HG03139 (cell line): ENCODE measurements around the gene NANS.
"Not testable (repeated sequence)": the region's sequence is repeated elsewhere in the genome, so short reads cannot be mapped to it uniquely, and the experiment has no call there.

ENCODE experiments used
- ATAC-seq: cut with Tn5 transposase; IDR thresholded peaks from one replicate; pipeline ENCODE4 v1.9.1; 2021; ENCODE audit not compliant: unreplicated experiment

The NANS gene

GRCh38 chr9:98075332-98075805, 18.8 kb downstream of the NANS start:
- no peak for ATAC-seq

DNA sequence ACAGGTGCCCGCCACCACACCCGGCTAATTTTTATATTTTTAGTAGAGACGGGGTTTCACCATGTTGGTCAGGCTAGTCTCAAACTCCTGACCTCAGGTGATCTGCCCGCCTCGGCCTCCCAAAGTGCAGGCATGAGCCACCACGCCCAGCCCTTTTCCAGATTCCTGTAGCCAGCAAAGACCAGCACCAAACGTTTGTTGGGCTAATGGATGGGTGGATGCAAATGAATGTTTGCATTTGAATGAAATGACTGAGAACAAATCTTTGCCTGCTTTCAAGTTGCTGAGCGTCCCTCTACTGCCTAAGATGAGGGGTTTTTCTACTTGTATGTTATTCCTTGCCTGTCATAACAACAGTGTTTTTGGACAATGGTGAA, 20.0 kb downstream of the NANS start:
- not testable (repeated sequence) for ATAC-seq

GRCh38 chr9:98078895-98079294, 22.4 kb downstream of the NANS start:
- ATAC-seq = no peak

DNA sequence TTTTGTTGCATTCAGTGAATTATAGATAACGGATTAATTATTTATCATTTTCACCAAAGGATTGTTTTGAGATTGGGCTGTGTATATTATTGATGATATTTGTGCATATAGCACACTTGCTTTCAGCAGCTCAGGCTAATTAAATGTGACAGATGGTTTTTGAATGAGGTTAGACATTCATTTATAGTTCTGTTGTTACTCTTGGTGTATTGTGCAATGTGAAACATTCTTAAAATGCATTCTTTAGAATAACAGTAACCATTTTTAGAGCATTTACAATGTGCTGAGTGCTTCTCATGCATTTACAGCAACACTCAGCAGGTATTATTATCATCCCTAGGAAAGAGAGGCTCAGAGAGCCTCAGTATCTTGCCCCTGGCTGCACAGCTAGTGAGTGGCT, 23.8 kb downstream of the NANS start:
- ATAC-seq = no peak

DNA sequence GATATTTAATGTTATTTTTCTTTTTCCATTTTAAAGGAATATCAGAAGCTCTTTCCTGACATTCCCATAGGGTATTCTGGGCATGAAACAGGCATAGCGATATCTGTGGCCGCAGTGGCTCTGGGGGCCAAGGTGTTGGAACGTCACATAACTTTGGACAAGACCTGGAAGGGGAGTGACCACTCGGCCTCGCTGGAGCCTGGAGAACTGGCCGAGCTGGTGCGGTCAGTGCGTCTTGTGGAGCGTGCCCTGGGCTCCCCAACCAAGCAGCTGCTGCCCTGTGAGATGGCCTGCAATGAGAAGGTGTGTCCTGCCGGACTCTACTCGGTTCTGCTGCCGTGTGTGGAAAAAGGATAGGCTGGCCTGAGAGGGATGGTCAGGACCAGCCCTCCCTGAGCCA, 24.2 kb downstream of the NANS start:
- no peak for ATAC-seq

- ATAC-seq = no peak
These were observed 25.1 kb downstream of the NANS start for GRCh38 chr9:98081477-98082219.

- ATAC-seq = no peak
These were observed 26.5 kb downstream of the NANS start for GRCh38 chr9:98083061-98083501.

DNA sequence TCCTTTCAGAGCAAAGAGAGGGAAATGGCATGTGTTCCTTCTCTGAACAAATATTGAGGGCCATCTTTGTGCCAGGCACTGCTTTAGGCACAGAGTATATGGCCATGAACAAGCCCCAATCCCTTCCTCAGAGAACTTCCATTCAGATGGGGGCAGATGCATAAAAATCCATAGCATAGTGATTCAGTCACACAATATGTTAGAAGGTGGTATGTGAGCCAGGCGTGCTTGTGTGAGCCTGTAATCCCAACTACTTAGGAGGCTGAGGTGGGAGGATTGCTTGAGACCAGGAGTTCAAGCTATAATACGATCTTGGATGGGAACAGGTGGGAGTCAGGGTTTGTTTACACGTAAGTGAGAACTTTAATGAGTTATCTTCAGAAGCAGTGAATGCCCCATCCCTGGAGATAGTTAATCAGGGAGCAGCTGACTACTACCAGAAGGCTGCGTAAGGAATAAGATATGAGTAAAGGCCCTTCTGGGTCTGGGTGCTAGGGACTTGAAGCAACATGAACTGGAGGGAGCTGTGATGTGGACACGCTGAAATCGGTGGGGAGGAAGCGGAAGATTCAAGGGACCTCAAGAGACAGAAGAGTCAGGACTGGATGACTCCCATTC, 27.1 kb downstream of the NANS start:
- ATAC-seq = no peak

- no peak for ATAC-seq
These were observed 27.9 kb downstream of the NANS start for GRCh38 chr9:98084396-98084795.

DNA sequence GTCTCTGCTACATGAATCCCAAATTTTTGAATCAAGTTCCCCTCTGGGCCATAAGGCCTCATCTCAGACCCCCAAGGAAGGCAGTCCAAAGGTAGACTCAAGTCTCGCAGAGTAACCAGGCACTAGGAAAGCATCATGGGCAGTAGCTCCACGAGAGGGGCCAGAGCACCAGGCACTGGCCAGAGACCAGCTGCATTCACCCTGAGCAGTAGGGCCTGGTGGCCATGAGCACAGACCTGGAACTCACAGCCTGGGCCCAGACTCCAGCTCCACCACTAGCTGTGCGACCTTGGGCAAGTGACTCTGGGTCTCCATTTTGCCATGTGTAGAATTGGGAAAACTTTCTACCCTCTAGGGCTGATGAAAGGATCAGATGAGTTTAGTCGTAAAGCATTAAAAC, 28.5 kb downstream of the NANS start:
- no peak for ATAC-seq

DNA sequence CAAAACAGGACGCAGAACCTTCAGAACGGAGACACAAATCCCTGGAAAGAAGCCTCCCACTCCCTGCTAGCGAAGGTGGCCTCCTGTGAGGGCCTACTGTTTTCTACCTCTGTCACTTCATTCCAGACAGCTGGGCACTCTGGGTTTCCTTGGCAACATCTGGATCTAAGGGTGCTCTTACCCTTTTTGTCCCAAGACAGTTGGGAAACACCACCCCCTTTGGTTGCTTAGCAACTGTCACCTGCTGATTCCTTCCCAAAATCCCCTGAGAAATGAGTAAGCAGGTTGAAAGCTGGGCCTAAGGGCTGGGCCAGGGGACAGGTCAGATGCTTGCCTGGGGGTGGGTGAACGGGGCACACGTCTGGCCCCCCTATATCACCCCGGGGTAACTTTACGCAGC, 29.4 kb downstream of the NANS start:
- no peak for ATAC-seq

GRCh38 chr9:98086461-98086860, 29.9 kb downstream of the NANS start:
- ATAC-seq = no peak

DNA sequence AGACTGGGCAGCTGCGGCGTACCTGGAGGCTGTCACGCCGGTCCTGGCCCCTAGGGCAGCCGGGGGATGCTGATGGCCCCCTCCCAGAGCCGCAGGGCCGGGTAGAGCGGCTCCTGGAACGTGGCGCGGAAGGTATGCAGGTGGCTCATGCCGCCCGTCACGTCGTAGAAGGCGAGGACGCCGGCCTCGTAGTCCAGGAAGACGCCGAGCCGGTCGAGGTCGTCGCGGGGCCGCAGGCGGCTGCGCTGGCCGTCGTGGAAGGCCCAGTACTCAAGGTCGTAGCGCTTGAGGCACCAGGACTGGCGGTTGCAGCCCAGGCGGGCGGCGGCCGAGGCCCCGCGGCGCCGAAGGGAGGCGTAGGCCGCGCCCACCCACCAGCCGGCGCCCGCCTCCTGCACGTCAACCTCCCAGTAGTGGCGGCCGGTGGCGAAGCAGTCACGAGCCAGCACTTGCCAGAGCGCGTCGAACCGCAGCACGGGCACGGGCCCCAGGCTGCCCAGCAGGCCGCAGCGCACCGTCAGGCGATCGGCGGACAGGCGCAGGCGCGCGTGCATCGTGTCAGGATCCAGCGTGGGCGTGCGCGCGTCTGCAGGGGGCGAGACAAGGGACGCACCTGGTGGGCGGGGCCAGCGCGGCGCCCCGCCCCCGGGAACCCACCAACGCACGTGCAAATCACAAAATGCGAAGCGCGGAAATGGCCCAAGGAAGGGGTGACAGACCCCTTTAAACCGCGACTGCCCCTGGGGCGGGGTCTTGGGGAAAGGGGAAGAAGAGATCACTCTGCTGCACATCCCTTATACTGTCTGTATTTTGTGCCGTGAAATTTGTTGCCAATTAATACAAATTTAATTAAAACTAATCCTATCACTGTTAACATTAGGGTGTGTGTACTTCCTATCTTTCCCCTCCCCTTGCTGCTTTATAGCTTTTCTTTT, 31.2 kb downstream of the NANS start:
- ATAC-seq = no peak

GRCh38 chr9:98090674-98091073, 34.1 kb downstream of the NANS start:
- not testable (repeated sequence) for ATAC-seq

GRCh38 chr9:98091735-98092612, 35.4 kb downstream of the NANS start:
- ATAC-seq = no peak

- no peak for ATAC-seq
These were observed 36.0 kb downstream of the NANS start for GRCh38 chr9:98092613-98092931.

- no peak for ATAC-seq
These were observed 37.8 kb downstream of the NANS start for GRCh38 chr9:98094316-98094715.

DNA sequence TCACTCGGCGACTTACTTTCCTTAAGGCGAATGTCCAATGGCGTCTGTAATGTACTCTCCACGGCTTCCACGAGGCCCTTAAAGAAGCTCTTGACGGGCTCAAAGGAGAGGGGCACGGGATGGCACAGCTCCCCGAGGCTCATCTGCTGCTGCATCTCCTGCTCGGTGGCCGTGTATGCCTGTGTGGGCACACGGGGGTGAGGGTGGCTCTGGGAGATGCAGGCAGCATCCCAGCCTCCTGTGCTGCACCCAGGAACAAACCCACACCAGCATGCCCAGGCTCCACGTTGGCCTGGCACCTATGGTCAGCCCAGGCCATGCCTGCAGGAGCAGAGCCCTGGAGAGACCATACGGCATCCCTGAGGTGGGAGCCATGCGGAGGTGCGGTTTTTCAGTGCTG, 38.3 kb downstream of the NANS start:
- no peak for ATAC-seq

DNA sequence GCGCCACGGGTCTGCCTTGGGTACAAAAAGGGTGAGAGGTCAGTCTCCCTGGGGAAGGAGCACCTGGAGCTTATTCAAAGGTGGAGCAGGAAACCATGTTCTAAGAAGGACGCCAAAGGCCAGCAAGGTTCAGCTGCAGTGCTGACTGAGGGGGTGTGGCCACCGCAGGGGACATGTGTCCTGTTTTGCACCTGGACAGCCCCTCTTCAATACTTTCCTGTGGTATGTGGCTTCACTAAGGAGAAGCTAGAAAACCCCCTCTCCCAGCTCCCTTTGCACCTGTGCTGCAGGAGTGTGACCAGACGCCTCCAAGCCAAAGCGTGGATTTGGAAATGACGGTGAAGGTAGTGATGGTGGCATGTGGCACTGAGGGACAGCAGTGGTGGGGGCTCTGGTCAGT, 38.9 kb downstream of the NANS start:
- no peak for ATAC-seq

DNA sequence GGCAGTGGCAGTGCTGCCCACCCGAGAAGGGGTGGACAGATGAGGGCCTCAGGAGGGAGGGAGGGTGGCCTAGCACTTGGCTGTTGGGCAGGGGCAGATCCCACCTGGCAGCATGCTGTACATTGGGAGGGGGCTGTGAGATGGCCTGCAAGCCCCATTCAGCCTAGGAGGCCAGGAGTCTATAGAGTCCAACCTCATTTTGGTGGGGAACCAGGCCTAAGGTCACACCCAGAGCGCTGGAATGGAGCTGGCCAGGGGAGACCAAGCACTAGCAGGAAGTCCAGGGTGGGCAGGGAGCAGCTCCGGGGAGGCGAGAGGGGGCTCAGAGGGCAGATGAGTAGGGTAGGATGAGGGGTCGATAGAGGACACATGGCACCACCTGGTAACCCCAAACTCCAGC, 39.6 kb downstream of the NANS start:
- no peak for ATAC-seq

DNA sequence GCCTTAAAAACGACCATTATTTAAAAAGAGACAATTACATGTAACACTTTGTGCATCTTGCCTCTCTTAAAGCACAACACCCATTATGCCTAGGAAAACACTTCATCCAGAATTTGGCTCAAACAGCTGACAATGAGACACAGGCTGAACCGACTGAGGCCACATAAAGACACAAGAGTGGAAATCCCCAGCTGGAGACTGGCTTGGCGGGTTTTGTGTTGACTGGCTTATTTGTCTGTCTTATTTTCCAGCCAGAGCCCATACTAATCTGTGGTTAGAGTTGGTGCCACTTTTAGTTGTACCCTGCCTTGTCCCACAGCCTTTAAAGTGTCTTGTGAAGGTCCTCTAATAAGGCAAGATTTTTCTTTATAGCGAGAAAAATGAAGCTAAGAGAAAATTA, 41.3 kb downstream of the NANS start:
- ATAC-seq = no peak
